GM18508 (cell line): ENCODE data around the gene PRKAB2.
"Not testable (repeated sequence)": the region's sequence is repeated elsewhere in the genome, so short reads cannot be mapped to it uniquely, and the experiment has no call there.

ENCODE experiments used
- ATAC-seq: cut with Tn5 transposase; IDR thresholded peaks from one replicate; pipeline ENCODE4 v1.9.1; 2021; ENCODE audit warnings: moderate number of reproducible peaks; ENCODE audit not compliant: insufficient read depth, unreplicated experiment

The PRKAB2 gene

DNA sequence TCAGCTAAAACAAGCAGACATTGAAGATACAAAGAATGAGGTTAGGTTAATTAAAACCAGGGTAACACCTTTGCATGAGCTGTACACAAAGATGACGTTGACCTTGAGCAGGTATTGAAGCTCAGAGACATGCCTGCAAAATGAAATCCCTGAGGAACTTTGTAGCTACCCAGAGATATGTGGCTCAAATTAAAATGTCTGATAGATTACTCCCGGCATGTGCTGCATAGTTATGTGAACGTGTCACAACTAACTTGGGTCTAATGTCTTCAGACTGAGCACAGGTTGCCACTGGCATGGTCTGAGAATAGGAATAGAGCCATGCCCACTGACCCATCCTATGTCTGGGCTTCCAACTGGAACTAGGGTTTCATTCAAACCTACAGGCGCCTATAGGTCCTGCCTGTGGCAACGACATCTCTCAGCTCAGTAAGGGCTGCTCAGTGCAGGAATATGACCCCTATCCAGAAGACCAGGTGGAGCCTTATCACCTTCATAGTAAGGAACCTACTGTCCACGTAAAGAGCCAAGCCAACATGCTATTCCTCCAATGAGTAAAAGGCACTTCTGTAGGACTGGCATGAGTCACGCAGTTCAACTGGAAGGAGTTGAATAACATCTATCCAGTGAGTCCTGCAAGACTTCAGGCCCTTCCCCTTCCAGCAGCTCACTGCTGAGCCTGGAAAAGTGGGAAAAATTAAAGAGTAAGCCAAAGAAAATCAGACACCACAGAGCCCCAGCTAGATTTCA, 60.7 kb downstream of the PRKAB2 start:
- ATAC-seq, result no peak

DNA sequence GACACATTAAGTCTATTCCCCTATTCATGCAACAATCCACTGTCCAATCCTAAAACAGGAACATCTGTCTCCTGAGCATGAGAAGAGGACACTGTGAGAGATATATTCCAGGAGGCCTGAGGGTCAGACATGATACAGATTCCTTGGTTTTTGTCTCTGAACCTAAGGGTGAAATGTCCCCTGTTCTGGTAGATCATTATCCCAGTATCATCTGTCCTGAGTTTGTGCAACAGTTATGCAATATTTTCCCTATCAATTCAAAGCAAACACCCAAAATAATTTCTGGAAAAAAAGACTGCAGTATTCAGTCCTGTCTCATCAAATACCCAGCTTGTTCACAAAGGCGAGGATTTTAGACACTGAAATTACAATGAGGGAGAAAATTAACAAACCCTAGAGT, 61.4 kb downstream of the PRKAB2 start:
- no peak for ATAC-seq

DNA sequence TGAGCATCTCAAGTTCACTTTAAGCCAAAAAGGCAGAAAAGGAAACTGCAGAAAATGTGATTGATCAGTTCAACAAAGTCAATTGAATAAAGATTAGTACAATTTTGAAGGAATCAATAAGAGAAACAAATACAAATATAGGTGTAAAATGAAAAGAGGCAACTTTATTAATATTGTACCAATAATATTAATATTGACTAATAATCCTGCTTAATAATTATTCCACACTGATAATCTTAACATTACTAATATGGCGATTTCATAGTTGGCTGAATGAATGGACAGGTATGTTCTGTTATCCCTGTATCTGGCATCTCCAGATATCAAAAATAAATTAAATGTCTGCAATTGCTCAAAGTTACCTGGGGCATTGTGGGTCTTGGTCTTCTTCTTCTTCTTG, 61.8 kb downstream of the PRKAB2 start:
- no peak for ATAC-seq

DNA sequence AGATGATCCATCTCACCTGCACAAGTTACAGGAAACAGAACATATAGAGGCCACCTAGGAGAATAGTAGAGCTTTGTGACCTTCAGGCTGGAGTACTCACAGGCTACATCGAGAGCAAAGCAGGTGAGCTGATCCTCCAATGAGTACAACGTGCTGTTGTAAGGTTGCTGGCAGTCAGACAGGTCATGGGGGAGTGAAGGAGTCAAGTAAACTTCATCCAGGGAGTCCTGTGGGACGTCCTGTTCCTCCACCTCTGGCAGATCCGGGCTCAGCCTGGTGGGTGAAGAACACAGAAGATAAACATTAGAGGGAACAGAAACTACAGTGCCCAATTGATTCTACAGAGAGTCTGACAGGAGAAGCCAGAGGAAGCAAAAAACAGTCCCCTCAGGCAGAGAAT, 62.5 kb downstream of the PRKAB2 start:
- no peak for ATAC-seq

GRCh38 chr1:147109041-147109440, 63.2 kb downstream of the PRKAB2 start:
- ATAC-seq, result no peak

DNA sequence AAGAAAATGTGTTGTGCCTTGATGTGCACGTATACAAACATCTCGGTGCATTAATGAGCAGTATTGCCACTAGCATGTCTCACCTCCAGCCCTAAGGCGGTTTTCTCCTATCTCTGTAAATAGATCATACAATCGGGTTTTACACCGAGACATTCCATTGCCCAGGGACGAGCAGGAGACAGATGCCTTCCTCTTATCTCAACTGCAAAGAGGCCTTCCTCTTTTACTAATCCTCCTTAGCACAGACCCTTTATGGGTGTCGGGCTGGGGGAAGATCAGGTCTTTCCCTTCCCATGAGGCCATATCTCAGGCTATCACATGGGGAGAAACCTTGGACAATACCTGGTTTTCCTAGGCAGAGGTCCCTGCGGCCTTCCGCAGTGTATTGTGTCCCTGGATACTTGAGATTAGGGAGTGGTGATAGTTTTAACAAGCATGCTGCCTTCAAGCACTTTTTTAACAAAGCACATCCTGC, 65.8 kb downstream of the PRKAB2 start:
- not testable (repeated sequence) for ATAC-seq

DNA sequence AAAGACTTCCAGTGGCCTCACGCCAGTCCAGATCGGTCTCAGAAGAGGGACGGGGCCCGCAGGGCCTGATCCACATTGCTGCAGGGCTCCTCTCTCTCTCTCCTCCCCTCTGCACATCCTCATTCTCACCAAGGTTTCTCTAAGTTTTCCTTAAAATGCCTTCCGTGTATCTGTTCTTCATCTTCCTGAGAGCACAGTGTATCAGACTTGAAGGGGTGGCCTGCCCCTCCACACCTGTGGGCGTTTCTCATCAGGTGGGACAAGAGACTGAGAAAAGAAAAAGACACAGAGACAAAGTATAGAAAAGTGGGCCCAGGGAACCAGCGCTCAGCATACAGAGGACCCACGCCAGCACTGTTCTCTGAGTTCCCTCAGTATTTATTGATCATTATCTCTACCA, 66.4 kb downstream of the PRKAB2 start:
- ATAC-seq, result no peak
